ENCODE measurements around the gene ONECUT1.

The ONECUT1 gene

GRCh38 chr15:52780172-52780980 is 9.8 kb downstream of the ONECUT1 start:
- peak; percentile 37 for DNase-seq

GRCh38 chr15:52778457-52778856 is 11.7 kb downstream of the ONECUT1 start:
- DNase-seq: no peak

- DNase-seq: no peak
These were observed 17.4 kb downstream of the ONECUT1 start for GRCh38 chr15:52772766-52773165.

GRCh38 chr15:52765785-52766184 is 24.4 kb downstream of the ONECUT1 start:
- no peak for DNase-seq

GRCh38 chr15:52764731-52765130 is 25.4 kb downstream of the ONECUT1 start:
- no peak for DNase-seq

- DNase-seq: no peak
These were observed 27.5 kb downstream of the ONECUT1 start for GRCh38 chr15:52762621-52763020.

- no peak for DNase-seq
These were observed 29.6 kb downstream of the ONECUT1 start for GRCh38 chr15:52760562-52760961.

DNA sequence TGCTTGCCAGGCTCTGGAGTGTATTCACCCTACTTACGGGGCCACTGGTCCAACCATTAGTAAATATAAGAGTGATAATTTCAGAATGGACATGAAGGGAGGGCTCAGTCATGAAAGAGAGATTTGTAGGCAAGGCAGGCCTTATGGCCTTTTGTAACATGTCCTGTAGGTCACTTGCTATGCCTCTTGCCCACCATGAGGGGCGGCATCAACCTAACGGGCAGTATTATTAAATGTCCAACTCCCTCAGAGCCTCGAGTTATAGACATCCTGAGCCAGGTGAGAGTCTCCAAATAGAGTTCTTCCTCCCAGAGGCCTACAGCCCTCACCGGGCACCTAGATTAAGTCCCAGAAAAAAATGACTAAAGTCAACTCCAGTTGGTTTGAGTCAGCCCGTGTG is 30.2 kb downstream of the ONECUT1 start:
- DNase-seq: no peak

- no peak for DNase-seq
These were observed 32.6 kb downstream of the ONECUT1 start for GRCh38 chr15:52757496-52757895.

DNA sequence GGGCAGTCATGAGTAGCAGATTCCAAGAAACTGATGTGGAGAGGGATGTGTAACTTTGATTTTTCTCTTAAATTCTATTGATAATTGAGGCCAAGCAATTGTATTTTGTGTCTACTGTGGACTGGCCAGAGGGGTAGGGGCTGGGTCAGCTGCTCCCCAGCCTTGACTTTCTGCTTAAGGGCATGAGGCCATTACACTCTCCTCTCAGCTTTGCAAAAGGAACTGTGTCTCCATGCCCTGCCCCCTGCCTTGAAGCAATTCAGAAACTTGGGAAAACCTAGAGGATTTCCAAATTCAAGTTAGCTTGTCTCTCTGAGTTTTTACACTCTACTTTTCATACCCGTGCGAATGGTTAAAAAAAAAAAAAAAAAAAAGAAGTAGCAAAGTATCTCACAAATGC is 38.6 kb downstream of the ONECUT1 start:
- DNase-seq: no peak

- no peak for DNase-seq
These were observed 40.9 kb downstream of the ONECUT1 start for GRCh38 chr15:52749258-52749657.

- DNase-seq: no peak
These were observed 43.9 kb downstream of the ONECUT1 start for GRCh38 chr15:52746162-52746757.

DNA sequence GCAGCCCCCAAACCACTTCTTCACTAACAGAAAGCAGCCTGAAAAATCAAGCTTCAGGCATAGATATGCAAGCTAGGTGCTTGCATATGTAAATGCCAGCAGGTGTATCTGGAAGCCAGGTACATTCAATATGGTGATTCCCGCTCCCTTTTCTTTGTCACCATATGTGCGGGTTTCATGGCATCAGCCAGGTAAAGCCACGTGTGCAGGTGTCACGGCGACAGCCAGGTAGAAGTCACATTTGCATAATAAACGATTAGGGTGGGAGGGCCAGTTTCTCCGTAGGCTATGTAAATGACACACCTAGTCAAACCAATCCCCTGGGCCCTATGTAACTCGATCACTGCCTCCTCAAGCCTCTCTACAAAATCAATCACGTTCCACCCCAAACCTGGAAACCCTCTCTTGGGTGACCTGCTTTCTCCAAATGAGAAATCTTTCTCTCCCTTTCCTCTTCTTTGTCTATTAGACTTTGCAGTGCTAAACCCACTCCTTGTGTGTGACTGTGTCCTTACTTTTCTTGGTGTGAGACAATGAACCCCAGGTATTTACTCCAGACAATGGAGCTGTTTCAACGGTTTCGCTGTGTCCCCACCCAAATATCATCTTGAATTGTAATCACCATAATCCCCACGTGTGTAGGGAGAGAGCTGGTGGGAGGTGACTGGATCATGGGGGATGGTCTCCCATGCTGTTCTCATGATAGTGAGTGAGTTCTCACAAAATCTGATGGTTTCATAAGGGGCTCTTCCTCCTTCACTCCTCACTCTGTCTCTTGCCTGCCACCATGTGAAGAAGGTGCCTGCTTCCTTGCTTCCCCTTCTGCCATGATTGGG is 44.6 kb downstream of the ONECUT1 start:
- no peak for DNase-seq

DNA sequence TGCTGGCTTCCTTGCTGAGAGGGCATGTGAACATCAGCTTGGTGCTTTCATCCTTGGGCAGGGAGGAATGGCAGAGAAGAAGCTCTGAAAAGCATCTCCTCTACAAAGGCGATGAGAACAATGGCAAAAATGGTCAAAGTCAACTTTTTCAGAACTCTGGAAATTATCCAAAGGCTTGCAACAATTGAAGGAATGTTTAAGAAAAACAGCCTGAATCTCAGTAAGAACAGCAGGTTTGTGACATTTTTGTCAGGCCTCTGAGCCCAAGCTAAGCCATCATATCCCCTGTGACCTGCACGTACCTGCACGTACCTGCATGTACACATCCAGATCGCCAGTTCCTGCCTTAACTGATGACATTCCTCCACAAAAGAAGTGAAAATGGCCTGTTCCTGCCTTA is 51.8 kb downstream of the ONECUT1 start:
- DNase-seq: no peak

- no peak for DNase-seq
These were observed 52.4 kb downstream of the ONECUT1 start for GRCh38 chr15:52737720-52738119.

DNA sequence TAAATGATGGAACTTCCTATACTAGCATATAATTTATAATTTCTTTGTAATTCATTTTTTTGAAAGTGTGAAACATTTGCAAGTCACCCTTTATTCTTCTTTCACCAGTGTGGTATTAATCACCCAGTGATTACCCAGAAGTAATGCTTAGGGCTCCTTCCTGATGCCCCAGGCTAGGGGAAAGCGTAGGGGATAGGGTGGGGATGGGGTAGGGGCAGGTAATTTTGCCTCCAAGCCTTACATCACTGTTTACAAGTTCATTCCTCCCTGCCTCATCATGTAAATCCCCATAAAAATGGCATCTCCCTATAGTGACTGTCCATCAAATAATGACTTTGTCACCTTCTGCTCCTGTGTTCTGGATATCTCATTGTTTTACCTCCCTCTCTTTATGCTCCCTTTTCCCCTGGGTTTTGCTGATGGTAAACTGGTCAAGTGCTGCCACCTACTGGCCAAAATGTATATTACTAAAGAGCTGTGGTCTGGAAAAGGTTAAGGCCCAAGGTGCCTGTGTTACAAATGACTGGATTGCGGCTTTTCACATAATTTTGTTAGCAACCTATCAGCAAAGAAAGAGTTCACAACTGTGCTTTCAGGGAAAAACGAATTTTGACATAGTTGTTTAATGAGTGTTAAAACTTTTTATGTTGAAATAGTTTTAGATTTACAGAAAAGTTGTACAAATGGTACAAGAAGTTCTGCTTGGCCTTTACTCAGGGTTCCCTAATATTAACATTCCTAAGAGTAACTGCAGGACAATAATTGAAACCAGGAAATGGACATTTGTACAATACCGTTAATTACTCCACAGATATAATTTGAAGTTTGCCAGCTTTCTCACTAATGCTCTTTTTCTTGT is 54.7 kb downstream of the ONECUT1 start:
- DNase-seq: peak; percentile 52

GRCh38 chr15:52734329-52734728 is 55.8 kb downstream of the ONECUT1 start:
- no peak for DNase-seq

GRCh38 chr15:52733696-52734255 is 56.4 kb downstream of the ONECUT1 start:
- DNase-seq: no peak

GRCh38 chr15:52733088-52733487 is 57.0 kb downstream of the ONECUT1 start:
- no peak for DNase-seq

DNA sequence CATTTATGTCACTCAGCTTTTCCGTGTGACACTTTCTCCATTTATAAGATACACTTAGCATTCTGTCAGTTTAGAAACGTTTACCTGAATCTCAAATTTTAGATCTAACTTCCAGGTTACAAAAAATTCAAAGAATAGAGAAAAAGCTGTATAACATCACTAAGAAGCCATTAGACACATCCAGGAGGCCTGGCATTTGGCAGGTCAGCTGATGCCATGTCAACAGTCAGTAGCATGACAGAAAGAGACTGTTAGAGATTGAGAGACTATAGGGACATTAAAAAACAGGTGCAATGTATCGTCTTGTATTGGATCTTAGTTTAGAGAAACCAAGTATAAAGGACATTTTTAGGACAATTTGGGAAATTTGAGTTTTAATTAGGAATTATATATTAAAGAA is 57.6 kb downstream of the ONECUT1 start:
- no peak for DNase-seq

- DNase-seq: no peak
These were observed 58.2 kb downstream of the ONECUT1 start for GRCh38 chr15:52731732-52732470.

GRCh38 chr15:52731004-52731403 is 59.1 kb downstream of the ONECUT1 start:
- no peak for DNase-seq

Measured in NCI-H1092 treated with DMSO at 0.1 percent for 48 hours (cell line).